ENCODE measurements around the gene OGFRL1.

Gene OGFRL1

DNA sequence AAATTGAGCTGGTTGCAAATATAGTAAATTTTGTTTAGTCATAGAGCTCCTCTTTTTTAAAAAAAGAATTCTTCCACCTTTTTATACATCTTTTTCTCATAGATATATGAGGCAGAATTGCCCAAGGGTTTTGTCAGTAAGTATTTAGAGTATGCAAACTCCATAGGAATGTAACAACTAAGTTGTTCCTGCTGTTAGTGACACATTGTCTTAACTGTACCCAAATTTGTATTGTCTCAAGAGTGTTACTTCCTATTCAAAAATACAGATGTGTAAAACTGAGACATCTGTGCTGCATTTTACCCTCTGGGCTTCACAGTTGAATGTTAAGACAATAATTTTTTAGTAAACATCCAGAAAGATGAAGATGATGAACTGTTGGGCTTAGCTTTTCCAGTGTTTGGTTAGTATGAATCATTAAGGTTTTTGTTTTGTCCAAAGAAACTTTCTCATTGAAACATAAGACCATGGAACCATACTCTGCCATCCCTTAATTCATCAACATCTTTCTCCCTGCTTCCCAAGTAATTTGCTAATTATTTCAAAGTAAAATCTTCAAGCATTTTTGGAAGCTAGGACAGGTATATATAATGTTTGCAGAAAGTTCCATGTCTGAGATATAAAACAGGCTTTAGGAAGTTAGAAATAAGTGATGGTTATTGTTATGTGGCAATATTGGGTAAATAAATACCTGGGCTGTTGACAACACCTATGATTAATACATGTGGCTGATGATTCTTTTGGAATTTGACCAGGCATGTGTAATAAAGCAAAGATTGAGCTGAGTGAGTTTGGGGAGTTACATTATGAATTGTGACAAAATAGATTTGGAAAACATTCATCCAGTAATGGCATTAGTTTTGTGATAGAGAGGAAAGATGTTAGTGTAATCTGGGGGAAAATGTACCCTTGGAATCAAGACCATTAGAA is 11.2 kb downstream of the OGFRL1 start:
- Histone ChIP-seq H3K4me1 (ENCODE audit: control insufficient read depth, insufficient read depth, low read depth, low read length) (no peaks in the 10 kb centered on the region), H2AK5ac (ENCODE audit: low read length, severe bottlenecking) (no peak overlapping the region), H3K18ac (ENCODE audit: low read depth in 1 of 2, low read length in 2 of 2) (no peak overlapping the region), H3K4me3 (ENCODE audit: insufficient read depth in 1 of 2, low read depth in 1 of 2, low read length in 2 of 2) (no peak overlapping the region), H4K91ac (ENCODE audit: low read length) (no peak overlapping the region), H2BK12ac (ENCODE audit: low read length in 2 of 2) (no peak overlapping the region), H3K27ac (ENCODE audit: low read length, poor library complexity, severe bottlenecking) (peak overlapping the region; percentile 20), H3K9me3 (ENCODE audit: control insufficient read depth, low read length) (no peaks in the 10 kb centered on the region), H2BK15ac (ENCODE audit: low read depth, poor library complexity, severe bottlenecking) (no peak overlapping the region), H3K14ac (ENCODE audit: low read length in 2 of 2) (no peak overlapping the region), H3K79me1 (replicated peaks; ENCODE audit: low read length, poor library complexity, severe bottlenecking) (peaks cover 2% of the 10 kb centered on the region), H2AFZ (ENCODE audit: low read depth, low read length) (no peak overlapping the region), H4K8ac (ENCODE audit: low read length) (no peak overlapping the region), H3K4me2 (ENCODE audit: low read length, poor library complexity, severe bottlenecking) (no peak overlapping the region), H3K27me3 (ENCODE audit: control insufficient read depth in 1 of 2, insufficient read depth in 1 of 2, low read length in 2 of 2) (no peaks in the 10 kb centered on the region), H3K36me3 (ENCODE audit: control insufficient read depth in 1 of 2, insufficient read depth in 2 of 2, low read depth in 1 of 2, low read length in 2 of 2) (peaks cover 6 to 76% of the 10 kb centered on the region in 2 experiments), H2BK5ac (ENCODE audit: low read depth, low read length, poor library complexity, severe bottlenecking) (no peak overlapping the region), H3K4ac (ENCODE audit: low read depth in 1 of 2, low read length in 2 of 2) (no peak overlapping the region), H2BK120ac (ENCODE audit: low read depth, low read length) (no peak overlapping the region), H3K23ac (ENCODE audit: low read length in 2 of 2) (no peak overlapping the region), H3K9ac (ENCODE audit: low read length) (no peak overlapping the region)
- DNase-seq: no peak

DNA sequence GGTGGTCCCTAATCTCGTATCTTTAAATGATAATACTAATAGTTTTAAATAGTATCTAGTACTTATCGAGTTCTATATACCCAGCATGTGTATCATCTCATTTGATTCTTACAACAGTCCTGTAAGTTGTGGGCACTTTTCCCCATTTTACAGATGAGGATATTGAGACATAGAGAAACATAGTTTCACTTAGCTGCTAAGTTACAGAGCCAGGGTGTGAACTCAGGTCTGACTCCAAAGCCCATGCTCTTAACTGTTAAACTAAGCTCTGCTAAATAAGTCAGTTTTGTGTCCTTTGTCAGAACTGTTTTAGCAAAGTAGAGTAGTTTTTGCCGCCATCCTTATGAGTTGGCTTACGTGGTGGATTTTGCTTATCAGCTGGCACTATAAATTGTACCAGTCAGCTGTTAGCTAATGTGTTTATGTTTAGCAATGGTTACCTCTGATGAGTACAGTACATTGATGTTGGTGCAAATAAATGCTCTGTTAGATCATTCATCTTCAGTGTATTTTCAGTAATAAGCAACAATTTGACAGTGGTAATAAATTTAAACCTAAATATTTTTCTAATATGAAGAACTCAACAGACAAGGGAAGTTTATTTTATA is 12.1 kb downstream of the OGFRL1 start:
- H3K18ac ChIP-seq (ENCODE audit: low read depth in 1 of 2, low read length in 2 of 2): no peak overlapping the region
- no peak overlapping the region for H3K14ac ChIP-seq (ENCODE audit: low read length in 2 of 2)
- H3K9me3 ChIP-seq (ENCODE audit: control insufficient read depth, low read length): no peaks in the 10 kb centered on the region
- no peaks in the 10 kb centered on the region for H3K27me3 ChIP-seq (ENCODE audit: control insufficient read depth in 1 of 2, insufficient read depth in 1 of 2, low read length in 2 of 2)
- no peak overlapping the region for H2BK120ac ChIP-seq (ENCODE audit: low read depth, low read length)
- H2BK12ac ChIP-seq (ENCODE audit: low read length in 2 of 2): no peak overlapping the region
- DNase-seq: no peak
- peaks cover 6 to 67% of the 10 kb centered on the region in 2 experiments for H3K36me3 ChIP-seq (ENCODE audit: control insufficient read depth in 1 of 2, insufficient read depth in 2 of 2, low read depth in 1 of 2, low read length in 2 of 2)
- no peak overlapping the region for H2AK5ac ChIP-seq (ENCODE audit: low read length, severe bottlenecking)
- H3K27ac ChIP-seq (ENCODE audit: low read length, poor library complexity, severe bottlenecking): no peak overlapping the region
- no peak overlapping the region for H4K8ac ChIP-seq (ENCODE audit: low read length)
- H2BK15ac ChIP-seq (ENCODE audit: low read depth, poor library complexity, severe bottlenecking): no peak overlapping the region
- H3K9ac ChIP-seq (ENCODE audit: low read length): no peak overlapping the region
- H4K91ac ChIP-seq (ENCODE audit: low read length): no peak overlapping the region
- 83% methylated on average over 2 of the region's 4 CpGs for WGBS
- no peak overlapping the region for H2BK5ac ChIP-seq (ENCODE audit: low read depth, low read length, poor library complexity, severe bottlenecking)
- no peak overlapping the region for H3K23ac ChIP-seq (ENCODE audit: low read length in 2 of 2)
- H3K4ac ChIP-seq (ENCODE audit: low read depth in 1 of 2, low read length in 2 of 2): no peak overlapping the region
- H3K4me1 ChIP-seq (ENCODE audit: control insufficient read depth, insufficient read depth, low read depth, low read length): no peaks in the 10 kb centered on the region
- H2AFZ ChIP-seq (ENCODE audit: low read depth, low read length): no peak overlapping the region
- no peak overlapping the region for H3K4me3 ChIP-seq (ENCODE audit: insufficient read depth in 1 of 2, low read depth in 1 of 2, low read length in 2 of 2)
- H3K79me1 ChIP-seq (replicated peaks; ENCODE audit: low read length, poor library complexity, severe bottlenecking): peaks cover 2% of the 10 kb centered on the region
- H3K4me2 ChIP-seq (ENCODE audit: low read length, poor library complexity, severe bottlenecking): no peak overlapping the region

DNA sequence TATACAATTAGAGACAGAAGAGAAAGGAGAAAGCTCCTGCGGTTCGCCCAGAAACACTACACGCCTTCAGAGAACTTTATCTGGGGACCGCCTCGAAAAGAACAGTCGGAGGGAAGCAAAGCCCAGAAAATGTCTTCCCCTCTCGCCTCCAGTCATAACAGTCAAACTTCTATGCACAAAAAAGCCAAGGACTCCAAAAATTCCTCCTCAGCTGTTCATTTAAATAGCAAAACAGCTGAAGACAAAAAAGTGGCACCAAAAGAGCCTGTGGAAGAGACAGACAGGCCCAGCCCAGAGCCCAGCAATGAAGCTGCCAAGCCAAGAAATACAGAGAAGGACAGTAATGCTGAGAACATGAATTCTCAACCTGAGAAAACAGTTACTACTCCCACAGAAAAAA is 12.9 kb downstream of the OGFRL1 start:
- peaks cover 2% of the 10 kb centered on the region for H3K79me1 ChIP-seq (replicated peaks; ENCODE audit: low read length, poor library complexity, severe bottlenecking)
- H2BK120ac ChIP-seq (ENCODE audit: low read depth, low read length): no peak overlapping the region
- H4K8ac ChIP-seq (ENCODE audit: low read length): no peak overlapping the region
- H3K23ac ChIP-seq (ENCODE audit: low read length in 2 of 2): no peak overlapping the region
- no peak overlapping the region for H3K4me3 ChIP-seq (ENCODE audit: insufficient read depth in 1 of 2, low read depth in 1 of 2, low read length in 2 of 2)
- 98% methylated on average over 7 of the region's 7 CpGs for WGBS
- H2BK12ac ChIP-seq (ENCODE audit: low read length in 2 of 2): no peak overlapping the region
- no peak overlapping the region for H4K91ac ChIP-seq (ENCODE audit: low read length)
- no peak overlapping the region for H2BK15ac ChIP-seq (ENCODE audit: low read depth, poor library complexity, severe bottlenecking)
- no peak overlapping the region for H2AFZ ChIP-seq (ENCODE audit: low read depth, low read length)
- no peaks in the 10 kb centered on the region for H3K9me3 ChIP-seq (ENCODE audit: control insufficient read depth, low read length)
- H3K27ac ChIP-seq (ENCODE audit: low read length, poor library complexity, severe bottlenecking): no peak overlapping the region
- H3K9ac ChIP-seq (ENCODE audit: low read length): no peak overlapping the region
- no peaks in the 10 kb centered on the region for H3K27me3 ChIP-seq (ENCODE audit: control insufficient read depth in 1 of 2, insufficient read depth in 1 of 2, low read length in 2 of 2)
- H3K4me1 ChIP-seq (ENCODE audit: control insufficient read depth, insufficient read depth, low read depth, low read length): no peaks in the 10 kb centered on the region
- H3K4ac ChIP-seq (ENCODE audit: low read depth in 1 of 2, low read length in 2 of 2): no peak overlapping the region
- no peak overlapping the region for H3K4me2 ChIP-seq (ENCODE audit: low read length, poor library complexity, severe bottlenecking)
- no peak overlapping the region for H2BK5ac ChIP-seq (ENCODE audit: low read depth, low read length, poor library complexity, severe bottlenecking)
- no peak for DNase-seq
- H3K36me3 ChIP-seq (ENCODE audit: control insufficient read depth in 1 of 2, insufficient read depth in 2 of 2, low read depth in 1 of 2, low read length in 2 of 2): peaks cover 6 to 63% of the 10 kb centered on the region in 2 experiments
- H3K18ac ChIP-seq (ENCODE audit: low read depth in 1 of 2, low read length in 2 of 2): no peak overlapping the region
- H3K14ac ChIP-seq (ENCODE audit: low read length in 2 of 2): no peak overlapping the region
- H2AK5ac ChIP-seq (ENCODE audit: low read length, severe bottlenecking): no peak overlapping the region

DNA sequence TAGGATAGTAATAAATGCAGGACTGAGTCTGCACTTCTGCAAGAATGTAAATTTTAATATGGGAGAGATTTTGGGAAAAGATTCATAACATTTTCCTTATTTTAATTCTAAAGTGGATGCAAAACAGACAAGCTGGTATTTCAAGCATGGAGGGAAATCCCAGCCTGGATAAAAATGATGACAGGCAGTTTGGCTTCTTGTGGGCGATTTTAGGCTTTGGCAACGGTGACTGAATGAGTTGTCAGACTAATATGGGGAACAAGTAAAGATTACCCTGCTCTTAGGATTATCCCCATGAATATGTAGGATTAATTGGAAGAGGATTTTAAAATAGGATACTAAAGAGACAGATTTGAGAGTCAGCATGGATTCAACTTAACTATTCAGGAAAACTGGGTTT is 21.0 kb downstream of the OGFRL1 start:
- H4K8ac ChIP-seq (ENCODE audit: low read length): no peak overlapping the region
- H3K27ac ChIP-seq (ENCODE audit: low read length, poor library complexity, severe bottlenecking): no peak overlapping the region
- H3K18ac ChIP-seq (ENCODE audit: low read depth in 1 of 2, low read length in 2 of 2): no peak overlapping the region
- H3K4me1 ChIP-seq (ENCODE audit: control insufficient read depth, insufficient read depth, low read depth, low read length): peaks cover 1% of the 10 kb centered on the region
- H3K27me3 ChIP-seq (ENCODE audit: control insufficient read depth in 1 of 2, insufficient read depth in 1 of 2, low read length in 2 of 2): no peaks in the 10 kb centered on the region
- no peak overlapping the region for H2BK120ac ChIP-seq (ENCODE audit: low read depth, low read length)
- H3K14ac ChIP-seq (ENCODE audit: low read length in 2 of 2): no peak overlapping the region
- H3K4ac ChIP-seq (ENCODE audit: low read depth in 1 of 2, low read length in 2 of 2): no peak overlapping the region
- H3K23ac ChIP-seq (ENCODE audit: low read length in 2 of 2): no peak overlapping the region
- H3K79me1 ChIP-seq (replicated peaks; ENCODE audit: low read length, poor library complexity, severe bottlenecking): peaks cover 8% of the 10 kb centered on the region
- no peak overlapping the region for H2BK5ac ChIP-seq (ENCODE audit: low read depth, low read length, poor library complexity, severe bottlenecking)
- H2BK15ac ChIP-seq (ENCODE audit: low read depth, poor library complexity, severe bottlenecking): no peak overlapping the region
- H2AFZ ChIP-seq (ENCODE audit: low read depth, low read length): no peak overlapping the region
- H2BK12ac ChIP-seq (ENCODE audit: low read length in 2 of 2): no peak overlapping the region
- 83% methylated on average over 2 of the region's 2 CpGs for WGBS
- no peak overlapping the region for H4K91ac ChIP-seq (ENCODE audit: low read length)
- no peaks in the 10 kb centered on the region for H3K9me3 ChIP-seq (ENCODE audit: control insufficient read depth, low read length)
- H3K4me2 ChIP-seq (ENCODE audit: low read length, poor library complexity, severe bottlenecking): no peak overlapping the region
- H2AK5ac ChIP-seq (ENCODE audit: low read length, severe bottlenecking): no peak overlapping the region
- DNase-seq: no peak
- H3K9ac ChIP-seq (ENCODE audit: low read length): no peak overlapping the region
- H3K36me3 ChIP-seq (ENCODE audit: control insufficient read depth in 1 of 2, insufficient read depth in 2 of 2, low read depth in 1 of 2, low read length in 2 of 2): peaks cover 0 to 4% of the 10 kb centered on the region in 2 experiments
- no peak overlapping the region for H3K4me3 ChIP-seq (ENCODE audit: insufficient read depth in 1 of 2, low read depth in 1 of 2, low read length in 2 of 2)

All from mesenchymal stem cell (in vitro differentiated cells and primary cell).